Neural cell (in vitro differentiated cells): ENCODE data around the gene NFE2L2. TPM values are rescaled to one million over a fixed set of nuclear protein-coding genes. Genes with fewer than 3 reads are reported as not detected.

Experiments used
- H2AFZ ChIP-seq: fragments of 200-600, 300-800 bp; sonication (generic), shearing (Covaris generic); 2 replicates; pipeline ENCODE4 v1.6.0; 2014; ENCODE audit warnings: low read depth, mild to moderate bottlenecking, antibody characterized with exemption, low read length, moderate library complexity
- H3F3A ChIP-seq: fragments of 200-600 bp; shearing (Covaris generic); 2 replicates; pipeline ENCODE4 v1.6.1; 2016; ENCODE audit warnings: mild to moderate bottlenecking, moderate library complexity, mixed read lengths, antibody characterized with exemption, low read length; ENCODE audit not compliant: insufficient read depth, poor library complexity, severe bottlenecking
- H3K27ac ChIP-seq: fragments of 200-600, 300-800 bp; sonication (generic), shearing (Covaris generic); 2 replicates; pipeline ENCODE4 v1.5.1; 2014; ENCODE audit warnings: mild to moderate bottlenecking, low read length, moderate library complexity
- H3K27me3 ChIP-seq: fragments of 300-800, 200-600 bp; sonication (generic), shearing (Covaris generic); 2 replicates; pipeline ENCODE4 v1.6.0; 2014; ENCODE audit warnings: mild to moderate bottlenecking, low read depth, low read length, moderate library complexity; ENCODE audit not compliant: insufficient read depth
- H3K36me3 ChIP-seq: fragments of 300-800, 200-600 bp; sonication (generic), shearing (Covaris generic); 2 replicates; pipeline ENCODE4 v1.5.1; 2014; ENCODE audit warnings: mild to moderate bottlenecking, antibody characterized with exemption, low read length, moderate library complexity; ENCODE audit not compliant: insufficient read depth
- H3K4me2 ChIP-seq: fragments of 300-800, 200-600 bp; sonication (generic), shearing (Covaris generic); 2 replicates; pipeline ENCODE4 v1.6.0; 2014; ENCODE audit warnings: mild to moderate bottlenecking, low read length
- H3K4me3 ChIP-seq: fragments of 300-800, 200-600 bp; sonication (generic), shearing (Covaris generic); 2 replicates; pipeline ENCODE4 v1.5.1; 2014; ENCODE audit warnings: mild to moderate bottlenecking, low read length, moderate library complexity
- H3K79me2 ChIP-seq: fragments of 200-600 bp; shearing (Covaris generic); replicated peaks from 2 replicates; pipeline ENCODE4 v1.6.0; 2014; ENCODE audit warnings: mild to moderate bottlenecking, low read length, moderate library complexity; ENCODE audit not compliant: insufficient read depth
- H3K9ac ChIP-seq: fragments of 300-800, 200-600 bp; sonication (generic), shearing (Covaris generic); 2 replicates; pipeline ENCODE4 v1.6.1; 2016; ENCODE audit warnings: mild to moderate bottlenecking, low read length, mixed read lengths
- H3K9me2 ChIP-seq: fragments of 200-600 bp; shearing (Covaris generic); 2 replicates; pipeline ENCODE4 v1.6.1; 2016; ENCODE audit warnings: mild to moderate bottlenecking, low read length, mixed read lengths; ENCODE audit not compliant: insufficient read depth
- H3K9me3 ChIP-seq: fragments of 200-600, 300-800 bp; sonication (generic), shearing (Covaris generic); 2 replicates; pipeline ENCODE4 v1.6.1; 2016; ENCODE audit warnings: mild to moderate bottlenecking, mixed run types, low read length, moderate library complexity, mixed read lengths
- H4K20me1 ChIP-seq: fragments of 200-600 bp; shearing (Covaris generic); 2 replicates; pipeline ENCODE4 v1.6.1; 2016; ENCODE audit warnings: mild to moderate bottlenecking, mixed run types; ENCODE audit not compliant: insufficient read depth
- EP300 ChIP-seq: fragments of 450-650 bp; conservative IDR thresholded peaks from 2 replicates; pipeline ENCODE4 v1.6.1; 2014; ENCODE audit warnings: antibody characterized with exemption, mild to moderate bottlenecking, moderate library complexity; ENCODE audit not compliant: poor library complexity, severe bottlenecking
- EZH2 ChIP-seq: fragments of 200-600, 300-800 bp; shearing (Covaris generic), sonication (generic); IDR thresholded peaks from 2 replicates; pipeline ENCODE4 v1.6.1; 2014; ENCODE audit warnings: antibody characterized with exemption, low read length, borderline replicate concordance, mild to moderate bottlenecking; ENCODE audit not compliant: insufficient read depth, poor library complexity, severe bottlenecking
- MXI1 ChIP-seq: fragments of 450-650 bp; conservative IDR thresholded peaks from 2 replicates; pipeline ENCODE4 v1.6.1; 2014; ENCODE audit warnings: antibody characterized with exemption, mild to moderate bottlenecking; ENCODE audit not compliant: poor library complexity, severe bottlenecking
- POLR2AphosphoS5 ChIP-seq: IDR thresholded peaks from 2 replicates; pipeline ENCODE4 v1.6.1; 2012
- RAD21 ChIP-seq: fragments of 450-650 bp; conservative IDR thresholded peaks from 2 replicates; pipeline ENCODE4 v1.6.1; 2014; ENCODE audit warnings: antibody characterized with exemption, mild to moderate bottlenecking, moderate library complexity
- SMC3 ChIP-seq: fragments of 450-650 bp; conservative IDR thresholded peaks from 2 replicates; pipeline ENCODE4 v1.6.1; 2014; ENCODE audit warnings: antibody characterized with exemption, mild to moderate bottlenecking, moderate library complexity; ENCODE audit not compliant: poor library complexity
- TAF1 ChIP-seq: IDR thresholded peaks from 2 replicates; pipeline ENCODE4 v1.6.1; 2012; ENCODE audit warnings: low read depth
- polyA plus RNA-seq: library from polyadenylated mRNA; depleted of rRNA; stranded (reverse); fragments of >200 nt; gene quantifications from 2 replicates; pipeline ENCODE4 v1.2.3, GENCODE V29; 2014
- TF ChIP-seq, protein P1 (sequence below): IDR thresholded peaks from 2 replicates; pipeline ENCODE4 v1.6.1; 2012; ENCODE audit warnings: borderline replicate concordance
- TF ChIP-seq, protein P2 (sequence below): fragments of 450-650 bp; IDR thresholded peaks from 2 replicates; pipeline ENCODE4 v1.5.1; 2014; ENCODE audit warnings: antibody characterized with exemption, mild to moderate bottlenecking, moderate library complexity; ENCODE audit not compliant: poor library complexity, severe bottlenecking

NFE2L2 gene
- polyA plus RNA-seq, 1 donor from 2014 or later, result 1.4 TPM

DNA sequence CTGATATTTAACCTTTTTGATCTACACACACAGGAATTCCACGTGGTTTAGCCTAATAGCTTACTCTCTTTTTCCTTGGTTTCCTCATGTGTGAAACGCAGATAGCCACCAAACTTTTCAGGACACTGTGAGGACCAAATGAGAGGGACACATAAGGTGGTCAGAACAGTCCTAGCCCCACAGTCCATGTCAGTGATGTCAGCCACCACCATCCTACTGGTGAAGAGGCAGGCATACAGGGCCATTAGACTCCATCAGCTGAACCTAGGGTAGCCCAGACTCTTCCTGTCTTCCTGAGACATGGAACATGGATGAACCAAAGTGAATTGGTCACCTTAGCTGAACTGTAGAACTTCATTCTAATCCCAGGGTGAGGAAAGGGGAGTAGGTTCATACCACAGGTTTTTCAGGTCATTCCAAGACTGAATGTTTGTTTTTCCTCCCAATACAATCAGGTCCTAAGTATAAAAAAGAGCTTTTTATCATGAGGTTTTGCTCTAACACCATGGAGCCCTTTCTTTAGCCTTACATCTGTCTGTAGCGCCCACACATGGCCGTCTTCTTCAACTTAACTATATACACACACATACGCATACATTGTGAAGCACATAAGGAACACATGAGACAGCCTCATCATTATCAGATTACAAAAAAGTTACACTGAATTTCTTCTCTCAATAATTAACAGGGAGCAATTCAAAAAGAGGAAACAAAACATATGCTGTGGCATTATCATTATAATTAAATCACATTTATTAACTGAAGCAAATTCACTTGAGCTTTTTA, 18.5 kb upstream of the NFE2L2 start:
- Histone ChIP-seq H3K9me3 (no peaks in the 10 kb centered on the region), H3K27ac (no peak overlapping the region), H3F3A (no peaks in the 10 kb centered on the region), H3K4me3 (no peak overlapping the region), H3K4me2 (no peak overlapping the region), H3K9ac (no peak overlapping the region), H3K9me2 (no peaks in the 10 kb centered on the region), H4K20me1 (no peaks in the 10 kb centered on the region), H3K79me2 (no peaks in the 10 kb centered on the region), H3K27me3 (no peaks in the 10 kb centered on the region), H2AFZ (no peak overlapping the region), H3K36me3 (no peaks in the 10 kb centered on the region)
- TF ChIP-seq RAD21, result no peak
- no peak for TF ChIP-seq TAF1
- no peak for TF ChIP-seq EZH2
- no peak for TF ChIP-seq MXI1
- TF ChIP-seq, protein P1, sequence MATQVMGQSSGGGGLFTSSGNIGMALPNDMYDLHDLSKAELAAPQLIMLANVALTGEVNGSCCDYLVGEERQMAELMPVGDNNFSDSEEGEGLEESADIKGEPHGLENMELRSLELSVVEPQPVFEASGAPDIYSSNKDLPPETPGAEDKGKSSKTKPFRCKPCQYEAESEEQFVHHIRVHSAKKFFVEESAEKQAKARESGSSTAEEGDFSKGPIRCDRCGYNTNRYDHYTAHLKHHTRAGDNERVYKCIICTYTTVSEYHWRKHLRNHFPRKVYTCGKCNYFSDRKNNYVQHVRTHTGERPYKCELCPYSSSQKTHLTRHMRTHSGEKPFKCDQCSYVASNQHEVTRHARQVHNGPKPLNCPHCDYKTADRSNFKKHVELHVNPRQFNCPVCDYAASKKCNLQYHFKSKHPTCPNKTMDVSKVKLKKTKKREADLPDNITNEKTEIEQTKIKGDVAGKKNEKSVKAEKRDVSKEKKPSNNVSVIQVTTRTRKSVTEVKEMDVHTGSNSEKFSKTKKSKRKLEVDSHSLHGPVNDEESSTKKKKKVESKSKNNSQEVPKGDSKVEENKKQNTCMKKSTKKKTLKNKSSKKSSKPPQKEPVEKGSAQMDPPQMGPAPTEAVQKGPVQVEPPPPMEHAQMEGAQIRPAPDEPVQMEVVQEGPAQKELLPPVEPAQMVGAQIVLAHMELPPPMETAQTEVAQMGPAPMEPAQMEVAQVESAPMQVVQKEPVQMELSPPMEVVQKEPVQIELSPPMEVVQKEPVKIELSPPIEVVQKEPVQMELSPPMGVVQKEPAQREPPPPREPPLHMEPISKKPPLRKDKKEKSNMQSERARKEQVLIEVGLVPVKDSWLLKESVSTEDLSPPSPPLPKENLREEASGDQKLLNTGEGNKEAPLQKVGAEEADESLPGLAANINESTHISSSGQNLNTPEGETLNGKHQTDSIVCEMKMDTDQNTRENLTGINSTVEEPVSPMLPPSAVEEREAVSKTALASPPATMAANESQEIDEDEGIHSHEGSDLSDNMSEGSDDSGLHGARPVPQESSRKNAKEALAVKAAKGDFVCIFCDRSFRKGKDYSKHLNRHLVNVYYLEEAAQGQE, result no peak
- TF ChIP-seq, protein P2, sequence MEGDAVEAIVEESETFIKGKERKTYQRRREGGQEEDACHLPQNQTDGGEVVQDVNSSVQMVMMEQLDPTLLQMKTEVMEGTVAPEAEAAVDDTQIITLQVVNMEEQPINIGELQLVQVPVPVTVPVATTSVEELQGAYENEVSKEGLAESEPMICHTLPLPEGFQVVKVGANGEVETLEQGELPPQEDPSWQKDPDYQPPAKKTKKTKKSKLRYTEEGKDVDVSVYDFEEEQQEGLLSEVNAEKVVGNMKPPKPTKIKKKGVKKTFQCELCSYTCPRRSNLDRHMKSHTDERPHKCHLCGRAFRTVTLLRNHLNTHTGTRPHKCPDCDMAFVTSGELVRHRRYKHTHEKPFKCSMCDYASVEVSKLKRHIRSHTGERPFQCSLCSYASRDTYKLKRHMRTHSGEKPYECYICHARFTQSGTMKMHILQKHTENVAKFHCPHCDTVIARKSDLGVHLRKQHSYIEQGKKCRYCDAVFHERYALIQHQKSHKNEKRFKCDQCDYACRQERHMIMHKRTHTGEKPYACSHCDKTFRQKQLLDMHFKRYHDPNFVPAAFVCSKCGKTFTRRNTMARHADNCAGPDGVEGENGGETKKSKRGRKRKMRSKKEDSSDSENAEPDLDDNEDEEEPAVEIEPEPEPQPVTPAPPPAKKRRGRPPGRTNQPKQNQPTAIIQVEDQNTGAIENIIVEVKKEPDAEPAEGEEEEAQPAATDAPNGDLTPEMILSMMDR, result no peak
- TF ChIP-seq POLR2AphosphoS5, result no peak
- TF ChIP-seq SMC3, result no peak
- TF ChIP-seq EP300, result no peak

DNA sequence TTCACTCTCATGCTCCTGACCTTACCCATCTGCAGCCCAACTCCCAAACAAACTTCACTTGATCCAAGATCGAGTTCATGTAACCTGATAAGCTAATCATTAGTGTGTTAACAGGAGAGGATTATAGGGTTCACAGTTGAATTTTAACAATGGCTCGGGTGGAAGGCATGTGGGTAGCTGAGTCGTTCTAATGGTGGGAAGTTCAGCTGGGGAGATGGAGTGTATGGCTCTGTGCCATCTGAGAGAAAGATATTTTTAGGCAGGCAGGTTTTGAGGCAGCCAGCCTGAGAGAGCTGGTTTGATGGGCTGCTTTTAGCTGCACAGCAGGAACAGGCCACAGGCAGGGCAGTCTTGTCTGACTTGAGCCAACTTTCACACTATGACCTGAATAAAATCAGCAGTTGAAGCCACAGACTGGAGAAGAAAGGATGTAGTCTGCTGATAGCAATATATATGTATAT, 17.7 kb upstream of the NFE2L2 start:
- Histone ChIP-seq H3K27me3 (no peaks in the 10 kb centered on the region), H4K20me1 (no peaks in the 10 kb centered on the region), H3K79me2 (no peaks in the 10 kb centered on the region), H3K4me2 (no peak overlapping the region), H3K4me3 (no peak overlapping the region), H2AFZ (no peak overlapping the region), H3K27ac (no peak overlapping the region), H3K9me2 (no peaks in the 10 kb centered on the region), H3K36me3 (no peaks in the 10 kb centered on the region), H3K9ac (no peak overlapping the region), H3F3A (no peaks in the 10 kb centered on the region), H3K9me3 (no peaks in the 10 kb centered on the region)
- TF ChIP-seq, protein P2, result no peak
- TF ChIP-seq RAD21, result no peak
- TF ChIP-seq POLR2AphosphoS5, result no peak
